GM12864 (cell line): Measurements from ENCODE around the gene SLC26A1.

Experiments used
- DNase-seq: peaks from one replicate; pipeline ENCODE4 v3.0.0-alpha.2; 2011; ENCODE audit warnings: low read depth
- H3K4me3 ChIP-seq: 2 replicates; pipeline ENCODE4 v1.5.1; 2011; ENCODE audit warnings: mild to moderate bottlenecking, low read depth, low read length, control low read depth
- CTCF ChIP-seq: IDR thresholded peaks from 2 replicates; pipeline ENCODE4 v1.5.1; 2011; ENCODE audit warnings: low read depth, mild to moderate bottlenecking, moderate library complexity, low read length, control low read depth, inconsistent platforms; ENCODE audit errors: missing control alignments

SLC26A1 gene

GRCh38 chr4:1017706-1018105 is 24.5 kb upstream of the SLC26A1 start:
- no peak for TF ChIP-seq CTCF
- no peak for DNase-seq
- no peak overlapping the region for H3K4me3 ChIP-seq

- TF ChIP-seq CTCF, result no peak
- no peak for DNase-seq
- H3K4me3 ChIP-seq, result no peak overlapping the region
Measured at GRCh38 chr4:1017211-1017610, 24.0 kb upstream of the SLC26A1 start.

GRCh38 chr4:1015746-1016145 is 22.5 kb upstream of the SLC26A1 start:
- TF ChIP-seq CTCF, result no peak
- no peak for DNase-seq
- no peak overlapping the region for H3K4me3 ChIP-seq

GRCh38 chr4:1015179-1015578 is 22.0 kb upstream of the SLC26A1 start:
- TF ChIP-seq CTCF, result no peak

GRCh38 chr4:1014291-1015167 is 21.3 kb upstream of the SLC26A1 start:
- no peak for TF ChIP-seq CTCF
- H3K4me3 ChIP-seq, result no peak overlapping the region
- DNase-seq, result no peak

More at GRCh38 chr4:1015179-1015578, 22.0 kb upstream of the SLC26A1 start:
- DNase-seq, result no peak
- no peak overlapping the region for H3K4me3 ChIP-seq

- TF ChIP-seq CTCF, result no peak
- DNase-seq, result no peak
- H3K4me3 ChIP-seq, result no peak overlapping the region
Measured at GRCh38 chr4:1013225-1014073, 20.2 kb upstream of the SLC26A1 start.
